PC-9 (cell line): ENCODE measurements around the gene KIF6. TPM values are rescaled to one million over a fixed set of nuclear protein-coding genes. Genes with fewer than 3 reads are reported as not detected.

ENCODE experiments used
- BruUV-seq: library from RNA; stranded (reverse); fragments of 400-500 nt; replicated peaks from 2 replicates; lab custom pipeline; 2021; lab: Mats Ljungman, UMichigan
- CTCF ChIA-PET: fragments of 300-600 bp; sonication (Branson Sonifier 250); formaldehyde crosslinking; loops from one replicate; lab custom pipeline; 2022; ENCODE audit warnings: antibody characterized with exemption; lab: Charles Lee
- POLR2A ChIA-PET: fragments of 300-600 bp; sonication (Branson Sonifier 250); formaldehyde crosslinking; loops from one replicate; lab custom pipeline; 2022; ENCODE audit warnings: antibody characterized with exemption; ENCODE audit not compliant: unreplicated experiment; lab: Charles Lee
- DNase-seq, 2 experiments: peaks; one replicate each; pipeline versions ENCODE4 v3.0.0 to v3.0.0-alpha.2; 2015 to 2022; ENCODE audit warnings: mixed read lengths in 1 of 2
- H2AFZ ChIP-seq: fragments of 200-600 bp; sonication (generic); 2 replicates; pipeline ENCODE4 v1.8.1; 2017; ENCODE audit warnings: antibody characterized with exemption
- H3F3A ChIP-seq: fragments of 200-600 bp; sonication (generic); 2 replicates; pipeline ENCODE4 v1.8.1; 2017; ENCODE audit warnings: antibody characterized with exemption, mild to moderate bottlenecking, low read depth; ENCODE audit not compliant: insufficient read depth
- H3K27ac ChIP-seq: fragments of 200-600 bp; sonication (generic); 2 replicates; pipeline ENCODE4 v1.6.1; 2016; ENCODE audit warnings: mixed run types
- H3K27me3 ChIP-seq: fragments of 200-600 bp; sonication (generic); 2 replicates; pipeline ENCODE4 v1.6.1; 2016; ENCODE audit warnings: low read depth, mixed run types; ENCODE audit not compliant: insufficient read depth
- H3K36me3 ChIP-seq: fragments of 200-600 bp; sonication (generic); 2 replicates; pipeline ENCODE4 v1.6.1; 2016; ENCODE audit warnings: low read depth, mixed run types
- H3K4me1 ChIP-seq: fragments of 200-600 bp; sonication (generic); replicated peaks from 2 replicates; pipeline ENCODE4 v1.6.1; 2016; ENCODE audit warnings: mixed run types; ENCODE audit not compliant: insufficient read depth
- H3K4me2 ChIP-seq: fragments of 200-600 bp; sonication (generic); 2 replicates; pipeline ENCODE4 v1.6.1; 2017; ENCODE audit warnings: mixed run types
- H3K4me3 ChIP-seq: fragments of 200-600 bp; sonication (generic); 2 replicates; pipeline ENCODE4 v1.6.1; 2016; ENCODE audit warnings: mixed run types
- H3K79me2 ChIP-seq: fragments of 200-600 bp; sonication (generic); 2 replicates; pipeline ENCODE4 v1.6.1; 2017; ENCODE audit warnings: low read depth, mixed run types
- H3K9me2 ChIP-seq: fragments of 200-600 bp; sonication (generic); 2 replicates; pipeline ENCODE4 v1.8.1; 2017; ENCODE audit warnings: mild to moderate bottlenecking; ENCODE audit not compliant: insufficient read depth
- H3K9me3 ChIP-seq: fragments of 200-600 bp; sonication (generic); 2 replicates; pipeline ENCODE4 v1.8.1; 2016; ENCODE audit warnings: low read depth; ENCODE audit not compliant: insufficient read depth
- H4K20me1 ChIP-seq: fragments of 200-600 bp; sonication (generic); 2 replicates; pipeline ENCODE4 v1.8.1; 2017; ENCODE audit not compliant: insufficient read depth
- CTCF ChIP-seq: fragments of 200-600 bp; sonication (generic); conservative IDR thresholded peaks from 2 replicates; pipeline ENCODE4 v1.6.1; 2017; ENCODE audit warnings: mixed run types, antibody characterized with exemption, mild to moderate bottlenecking, moderate library complexity
- EZH2 ChIP-seq: fragments of 200-600 bp; sonication (generic); IDR thresholded peaks from 2 replicates; pipeline ENCODE4 v1.8.0; 2017; ENCODE audit warnings: antibody characterized with exemption, low read depth
- intact Hi-C: fragments of 100-400 bp; cut with micrococcal nuclease; formaldehyde crosslinking; loops from one replicate; pipeline ENCODE4 v1.10.0; 2022; ENCODE audit not compliant: unreplicated experiment
- total RNA-seq: library from RNA; stranded (reverse); gene quantifications from 2 replicates; pipeline ENCODE4 v1.2.3, GENCODE V29; 2021

The KIF6 gene
- total RNA-seq, 1 experiment from 2014 or later = not detected

GRCh38 chr6:39498096-39498495 is 227.1 kb downstream of the KIF6 start:
- H3K9me2 ChIP-seq = no peaks in the 10 kb centered on the region
- H3K36me3 ChIP-seq = no peaks in the 10 kb centered on the region
- H3K4me1 ChIP-seq = no peaks in the 10 kb centered on the region
- H3K27ac ChIP-seq = no peak overlapping the region
- ChIA-PET CTCF (no interaction called here), POLR2A (no interaction called here)
- H3K79me2 ChIP-seq = no peaks in the 10 kb centered on the region
- TF ChIP-seq CTCF = no peak
- H2AFZ ChIP-seq = no peak overlapping the region
- intact Hi-C loops = no loop called here
- H4K20me1 ChIP-seq = no peaks in the 10 kb centered on the region
- H3K27me3 ChIP-seq = peaks cover 38% of the 10 kb centered on the region
- no peak for DNase-seq
- no peak overlapping the region for H3K4me2 ChIP-seq
- no TSS peak for BruUV-seq
- no peaks in the 10 kb centered on the region for H3F3A ChIP-seq
- H3K4me3 ChIP-seq = no peak overlapping the region
- peaks cover 7% of the 10 kb centered on the region; the same call in 1 of the 2 replicates for H3K9me3 ChIP-seq

GRCh38 chr6:39496915-39497314 is 228.3 kb downstream of the KIF6 start:
- ChIA-PET POLR2A (no interaction called here), CTCF (no interaction called here)
- Histone ChIP-seq H4K20me1 (no peaks in the 10 kb centered on the region), H3K27ac (no peak overlapping the region), H3K9me3 (no peaks in the 10 kb centered on the region), H2AFZ (no peak overlapping the region), H3K4me1 (no peaks in the 10 kb centered on the region), H3K4me2 (no peak overlapping the region), H3K79me2 (no peaks in the 10 kb centered on the region), H3K4me3 (no peak overlapping the region), H3K27me3 (peaks cover 38% of the 10 kb centered on the region), H3K9me2 (no peaks in the 10 kb centered on the region), H3F3A (no peaks in the 10 kb centered on the region), H3K36me3 (no peaks in the 10 kb centered on the region)
- BruUV-seq = no TSS peak
- TF ChIP-seq CTCF (no peak), EZH2 (no peak)
- DNase-seq = no peak
- intact Hi-C loops = no loop called here

GRCh38 chr6:39496456-39496855 is 228.8 kb downstream of the KIF6 start:
- intact Hi-C loops = no loop called here
- no TSS peak for BruUV-seq
- H3K4me3 ChIP-seq = no peak overlapping the region
- no peak for TF ChIP-seq EZH2
- no peak for TF ChIP-seq CTCF
- no peaks in the 10 kb centered on the region for H3K79me2 ChIP-seq
- no peaks in the 10 kb centered on the region for H3K36me3 ChIP-seq
- no peaks in the 10 kb centered on the region for H3K4me1 ChIP-seq
- no peak overlapping the region for H3K4me2 ChIP-seq
- no peak overlapping the region for H3K27ac ChIP-seq
- no peaks in the 10 kb centered on the region for H3K9me3 ChIP-seq
- H4K20me1 ChIP-seq = no peaks in the 10 kb centered on the region
- H3K9me2 ChIP-seq = no peaks in the 10 kb centered on the region
- CTCF ChIA-PET = no interaction called here
- peaks cover 38% of the 10 kb centered on the region for H3K27me3 ChIP-seq
- no peaks in the 10 kb centered on the region for H3F3A ChIP-seq
- no peak for DNase-seq
- H2AFZ ChIP-seq = no peak overlapping the region
- POLR2A ChIA-PET = no interaction called here
